ENCODE data around the gene AOPEP.

DNA sequence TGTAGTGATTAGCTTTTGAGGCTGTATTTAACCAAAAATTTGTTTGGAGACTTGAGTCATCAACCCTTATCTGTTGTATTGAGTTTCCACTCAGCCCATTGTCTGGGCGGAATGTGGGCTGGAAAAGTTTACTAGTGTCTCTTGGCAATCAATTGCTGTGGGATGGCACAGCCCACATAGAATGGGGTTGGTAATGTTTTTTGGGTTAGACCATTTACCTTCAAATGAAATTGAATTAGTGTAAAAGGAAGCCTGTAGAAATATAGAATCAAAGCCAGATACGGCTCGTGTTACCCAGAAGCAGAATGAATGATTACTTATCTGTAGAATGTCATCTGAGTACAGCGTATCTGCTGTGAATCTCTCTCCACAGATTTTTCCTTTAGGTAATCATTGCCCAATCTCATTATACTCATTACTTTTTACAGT is 142.9 kb downstream of the AOPEP start:
- TF ChIP-seq EZH2phosphoT487 (IDR thresholded peaks at IDR 0.05; ENCODE audit: borderline replicate concordance) = no peak
- TF ChIP-seq, protein P1, sequence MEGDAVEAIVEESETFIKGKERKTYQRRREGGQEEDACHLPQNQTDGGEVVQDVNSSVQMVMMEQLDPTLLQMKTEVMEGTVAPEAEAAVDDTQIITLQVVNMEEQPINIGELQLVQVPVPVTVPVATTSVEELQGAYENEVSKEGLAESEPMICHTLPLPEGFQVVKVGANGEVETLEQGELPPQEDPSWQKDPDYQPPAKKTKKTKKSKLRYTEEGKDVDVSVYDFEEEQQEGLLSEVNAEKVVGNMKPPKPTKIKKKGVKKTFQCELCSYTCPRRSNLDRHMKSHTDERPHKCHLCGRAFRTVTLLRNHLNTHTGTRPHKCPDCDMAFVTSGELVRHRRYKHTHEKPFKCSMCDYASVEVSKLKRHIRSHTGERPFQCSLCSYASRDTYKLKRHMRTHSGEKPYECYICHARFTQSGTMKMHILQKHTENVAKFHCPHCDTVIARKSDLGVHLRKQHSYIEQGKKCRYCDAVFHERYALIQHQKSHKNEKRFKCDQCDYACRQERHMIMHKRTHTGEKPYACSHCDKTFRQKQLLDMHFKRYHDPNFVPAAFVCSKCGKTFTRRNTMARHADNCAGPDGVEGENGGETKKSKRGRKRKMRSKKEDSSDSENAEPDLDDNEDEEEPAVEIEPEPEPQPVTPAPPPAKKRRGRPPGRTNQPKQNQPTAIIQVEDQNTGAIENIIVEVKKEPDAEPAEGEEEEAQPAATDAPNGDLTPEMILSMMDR (conservative IDR thresholded peaks at IDR 0.05; ENCODE audit: low read length) = no peak
